ENCODE data around the gene APOC1. TPM values are rescaled to one million over a fixed set of nuclear protein-coding genes. Genes with fewer than 3 reads are reported as not detected.
A peak's percentile ranks its signal among the peaks of the same experiment; 100 is the strongest.
"Not testable (repeated sequence)": the region's sequence is repeated elsewhere in the genome, so short reads cannot be mapped to it uniquely, and the experiment has no call there.

The APOC1 gene
- total RNA-seq, 1 donor from 2014 or later: 11.6 TPM

GRCh38 chr19:44913512-44914432, 636 bp upstream of the APOC1 start:
- not testable (repeated sequence) for DNase-seq

GRCh38 chr19:44924243-44924725, 9.9 kb downstream of the APOC1 start:
- DNase-seq: no peak

GRCh38 chr19:44925114-44925891, 10.9 kb downstream of the APOC1 start:
- peak; percentile 94 for DNase-seq

- not testable (repeated sequence) for DNase-seq
These were observed 12.1 kb downstream of the APOC1 start for GRCh38 chr19:44926245-44927077.

GRCh38 chr19:44927746-44928145, 13.3 kb downstream of the APOC1 start:
- no peak for DNase-seq

GRCh38 chr19:44930088-44930487, 15.7 kb downstream of the APOC1 start:
- no peak for DNase-seq

GRCh38 chr19:44931541-44931940, 17.1 kb downstream of the APOC1 start:
- no peak for DNase-seq

GRCh38 chr19:44939668-44940067, 25.3 kb downstream of the APOC1 start:
- DNase-seq: no peak

- no peak for DNase-seq
These were observed 27.7 kb downstream of the APOC1 start, which contains the start of gene APOC4 for GRCh38 chr19:44942067-44942571. Gene APOC4, plus strand, starts transcription at chr19:44942237. Its CDS starts 41 bp downstream, at chr19:44942278.

- DNase-seq: no peak
These were observed 29.4 kb downstream of the APOC1 start for GRCh38 chr19:44943801-44944249.

GRCh38 chr19:44947041-44947581, 32.7 kb downstream of the APOC1 start:
- DNase-seq: no peak

GRCh38 chr19:44948237-44948636, 33.8 kb downstream of the APOC1 start:
- DNase-seq: no peak

GRCh38 chr19:44948763-44949374, 34.5 kb downstream of the APOC1 start:
- DNase-seq: no peak

GRCh38 chr19:44949550-44949949, 35.1 kb downstream of the APOC1 start:
- DNase-seq: no peak

GRCh38 chr19:44951179-44952159, 37.1 kb downstream of the APOC1 start:
- peak; percentile 94 for DNase-seq

- DNase-seq: no peak
These were observed 39.9 kb downstream of the APOC1 start for GRCh38 chr19:44954278-44954648.

- DNase-seq: peak; percentile 98
These were observed 40.5 kb downstream of the APOC1 start, which contains the start of gene CLPTM1 for GRCh38 chr19:44954649-44955504. Gene CLPTM1, plus strand, starts transcription at chr19:44955380. Its CDS starts 16 bp downstream, at chr19:44955396.

All from tongue (tissue), 2 donors.